ENCODE results near the gene BDKRB2.

- no peak for TF ChIP-seq CTCF (IDR thresholded peaks at IDR 0.05)
- TF ChIP-seq, protein P1, sequence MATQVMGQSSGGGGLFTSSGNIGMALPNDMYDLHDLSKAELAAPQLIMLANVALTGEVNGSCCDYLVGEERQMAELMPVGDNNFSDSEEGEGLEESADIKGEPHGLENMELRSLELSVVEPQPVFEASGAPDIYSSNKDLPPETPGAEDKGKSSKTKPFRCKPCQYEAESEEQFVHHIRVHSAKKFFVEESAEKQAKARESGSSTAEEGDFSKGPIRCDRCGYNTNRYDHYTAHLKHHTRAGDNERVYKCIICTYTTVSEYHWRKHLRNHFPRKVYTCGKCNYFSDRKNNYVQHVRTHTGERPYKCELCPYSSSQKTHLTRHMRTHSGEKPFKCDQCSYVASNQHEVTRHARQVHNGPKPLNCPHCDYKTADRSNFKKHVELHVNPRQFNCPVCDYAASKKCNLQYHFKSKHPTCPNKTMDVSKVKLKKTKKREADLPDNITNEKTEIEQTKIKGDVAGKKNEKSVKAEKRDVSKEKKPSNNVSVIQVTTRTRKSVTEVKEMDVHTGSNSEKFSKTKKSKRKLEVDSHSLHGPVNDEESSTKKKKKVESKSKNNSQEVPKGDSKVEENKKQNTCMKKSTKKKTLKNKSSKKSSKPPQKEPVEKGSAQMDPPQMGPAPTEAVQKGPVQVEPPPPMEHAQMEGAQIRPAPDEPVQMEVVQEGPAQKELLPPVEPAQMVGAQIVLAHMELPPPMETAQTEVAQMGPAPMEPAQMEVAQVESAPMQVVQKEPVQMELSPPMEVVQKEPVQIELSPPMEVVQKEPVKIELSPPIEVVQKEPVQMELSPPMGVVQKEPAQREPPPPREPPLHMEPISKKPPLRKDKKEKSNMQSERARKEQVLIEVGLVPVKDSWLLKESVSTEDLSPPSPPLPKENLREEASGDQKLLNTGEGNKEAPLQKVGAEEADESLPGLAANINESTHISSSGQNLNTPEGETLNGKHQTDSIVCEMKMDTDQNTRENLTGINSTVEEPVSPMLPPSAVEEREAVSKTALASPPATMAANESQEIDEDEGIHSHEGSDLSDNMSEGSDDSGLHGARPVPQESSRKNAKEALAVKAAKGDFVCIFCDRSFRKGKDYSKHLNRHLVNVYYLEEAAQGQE (IDR thresholded peaks at IDR 0.05; ENCODE audit: insufficient read depth in 1 of 2, low read depth in 2 of 2, low read length in 1 of 2): no peak
Measured at GRCh38 chr14:96212896-96213295, 8.3 kb downstream of the BDKRB2 start.
